Kidney (tissue), 14 donors: Measurements from ENCODE around the gene TNK2. TPM values are rescaled to one million over a fixed set of nuclear protein-coding genes. Genes with fewer than 3 reads are reported as not detected.
"Not testable (repeated sequence)": the region's sequence is repeated elsewhere in the genome, so short reads cannot be mapped to it uniquely, and the experiment has no call there.

Source experiments
- DNase-seq, 5 donors: peaks; one replicate each; pipeline ENCODE4 v3.0.0-alpha.2; 2013 to 2020
- FAIRE-seq: peaks from 2 replicates; lab custom pipeline; 2012; peaks lifted over from hg19 to GRCh38; lab: Jason Lieb, UNC
- H3K27ac ChIP-seq, 2 donors: one replicate each; pipeline ENCODE4 v1.7.0; 2013; ENCODE audit warnings: low read depth in 2 of 2, low read length in 2 of 2, inconsistent platforms in 1 of 2
- H3K27me3 ChIP-seq: one replicate; pipeline ENCODE4 v1.7.1; 2013; ENCODE audit warnings: low read length, inconsistent platforms; ENCODE audit not compliant: control insufficient read depth, insufficient read depth
- H3K36me3 ChIP-seq, 3 donors: one replicate each; pipeline versions ENCODE4 v1.7.0 to v1.7.1; 2013; ENCODE audit warnings: low read length in 3 of 3, control low read depth in 1 of 3, inconsistent platforms in 1 of 3; ENCODE audit not compliant: insufficient read depth in 3 of 3, control insufficient read depth in 2 of 3
- H3K4me1 ChIP-seq, 3 donors: one replicate each; pipeline versions ENCODE4 v1.7.0 to v1.7.1; 2013; ENCODE audit warnings: low read length in 3 of 3, inconsistent platforms in 1 of 3, low read depth in 1 of 3; ENCODE audit not compliant: control insufficient read depth in 2 of 3, insufficient read depth in 2 of 3
- H3K4me3 ChIP-seq, 3 donors: one replicate each; pipeline versions ENCODE4 v1.7.0 to v1.8.1; 2013; ENCODE audit warnings: low read length in 3 of 3, control low read depth in 1 of 3, inconsistent platforms in 1 of 3
- H3K9ac ChIP-seq, 3 donors: one replicate each; pipeline versions ENCODE4 v1.7.0 to v1.7.1; 2013; ENCODE audit warnings: low read length in 3 of 3, control low read depth in 1 of 3, inconsistent platforms in 1 of 3
- H3K9me3 ChIP-seq, 3 donors: one replicate each; pipeline versions ENCODE4 v1.7.0 to v1.7.1; 2013; ENCODE audit warnings: low read length in 3 of 3, control low read depth in 1 of 3, inconsistent platforms in 1 of 3; ENCODE audit not compliant: control insufficient read depth in 2 of 3, insufficient read depth in 1 of 3
- intact Hi-C: fragments of 100-400 bp; cut with DNase I; formaldehyde crosslinking; loops from one replicate; pipeline ENCODE4 v1.11.1; 2022
- polyA plus RNA-seq: library from polyadenylated mRNA; stranded (reverse); fragments of 350-450 nt; fragmentation: Illumina TruSeq; extraction: RNeasy Lipid Tissue Mini Kit (QIAGEN cat#74804); gene quantifications from one replicate; pipeline ENCODE4 v1.2.3, GENCODE V29; 2014; ENCODE audit warnings: low read depth, low replicate concordance; ENCODE audit not compliant: insufficient read depth
- total RNA-seq: library from RNA; stranded (reverse); fragmentation: NEBNext Ultra II Directional; extraction: Animal tissue kit (Norgen Biotek cat#: 25700); gene quantifications from one replicate; pipeline ENCODE4 v1.2.1, GENCODE V29; 2021
- TF ChIP-seq, protein P1 (sequence below): IDR thresholded peaks from 3 replicates; pipeline ENCODE4 v1.5.1; 2012; ENCODE audit warnings: mild to moderate bottlenecking, moderate library complexity, borderline replicate concordance; ENCODE audit not compliant: insufficient read depth; ENCODE audit errors: extremely low read depth
- donor health status: control.
- donor health status: control.
- donor health status: control.
- donor health status: control.
- donor health status: control.
- donor health status: DM: yes; HTN: yes; CAD: no.
- donor health status: Normal renal cell carcinoma (clear cell type).

Gene TNK2
- total and polyA plus RNA-seq, 2 donors from 2014 or later: 14.7 to 42.5 TPM

- intact Hi-C loops, FAIRE-seq, H3K9me3 ChIP-seq, H3K27me3 ChIP-seq, H3K4me3 ChIP-seq, H3K4me1 ChIP-seq, H3K9ac ChIP-seq, H3K36me3 ChIP-seq, H3K27ac ChIP-seq: not testable (repeated sequence)
- peak in 1 of 5 donors; percentile 16 for DNase-seq
Measured at GRCh38 chr3:195939526-195940470, 31.4 kb upstream of the TNK2 start.

DNA sequence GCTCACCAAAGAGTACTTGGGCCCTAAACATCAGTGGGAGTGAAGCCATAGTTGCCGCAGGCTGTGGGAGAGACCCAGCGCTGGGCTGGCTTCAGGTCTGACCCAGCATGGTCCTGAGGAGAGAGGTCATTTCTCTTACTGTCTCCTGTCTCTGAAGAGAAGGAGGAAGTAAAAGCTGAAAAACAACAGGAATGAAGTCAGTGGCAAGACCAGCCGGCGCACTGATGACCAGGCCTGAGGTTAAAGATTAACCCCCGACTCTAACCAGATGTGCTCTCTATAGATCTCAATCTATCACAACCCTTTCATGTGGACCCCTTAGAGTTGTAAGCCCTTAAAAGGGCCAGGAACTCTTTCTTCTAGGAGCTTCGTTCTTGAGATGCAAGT lies 24.7 kb upstream of the TNK2 start:
- H3K4me3 ChIP-seq, FAIRE-seq, intact Hi-C loops, H3K4me1 ChIP-seq, H3K36me3 ChIP-seq, H3K9ac ChIP-seq, H3K9me3 ChIP-seq, H3K27me3 ChIP-seq: not testable (repeated sequence)
- peak in 1 of 5 donors; percentile 13 for DNase-seq
- H3K27ac ChIP-seq: peak overlapping the region in 1 of 2 donors; percentile 41

DNA sequence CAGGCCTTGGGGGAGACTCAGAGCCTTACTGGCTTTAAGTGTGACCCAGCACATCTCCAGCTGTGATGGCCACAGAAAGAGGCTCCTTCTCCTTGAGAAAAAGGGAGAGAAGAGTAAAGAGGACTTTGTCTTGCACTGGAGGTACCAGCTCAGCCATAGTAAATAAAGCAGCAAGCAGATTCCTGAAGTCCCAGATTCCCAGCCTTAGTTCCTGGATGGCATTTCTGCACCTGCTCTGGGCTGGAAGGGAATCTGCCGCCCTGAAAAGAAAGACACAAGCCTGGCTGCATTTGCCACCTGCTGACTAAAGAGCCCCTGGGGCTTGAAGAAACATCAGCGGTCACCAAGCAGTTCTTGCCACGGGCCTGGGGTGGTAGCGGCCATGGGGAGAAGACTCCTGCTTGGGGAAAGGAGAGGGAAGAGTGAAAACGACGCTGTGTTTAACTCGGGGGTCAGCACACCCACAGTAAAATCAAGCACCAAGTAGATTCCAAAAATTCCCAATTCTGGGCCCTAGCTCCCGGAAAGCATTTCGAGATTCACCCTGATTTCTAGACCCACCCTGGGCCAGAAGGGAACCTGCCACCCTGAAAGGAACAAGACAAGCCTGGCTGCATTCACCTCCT lies 24.2 kb upstream of the TNK2 start:
- TF ChIP-seq, protein P1, sequence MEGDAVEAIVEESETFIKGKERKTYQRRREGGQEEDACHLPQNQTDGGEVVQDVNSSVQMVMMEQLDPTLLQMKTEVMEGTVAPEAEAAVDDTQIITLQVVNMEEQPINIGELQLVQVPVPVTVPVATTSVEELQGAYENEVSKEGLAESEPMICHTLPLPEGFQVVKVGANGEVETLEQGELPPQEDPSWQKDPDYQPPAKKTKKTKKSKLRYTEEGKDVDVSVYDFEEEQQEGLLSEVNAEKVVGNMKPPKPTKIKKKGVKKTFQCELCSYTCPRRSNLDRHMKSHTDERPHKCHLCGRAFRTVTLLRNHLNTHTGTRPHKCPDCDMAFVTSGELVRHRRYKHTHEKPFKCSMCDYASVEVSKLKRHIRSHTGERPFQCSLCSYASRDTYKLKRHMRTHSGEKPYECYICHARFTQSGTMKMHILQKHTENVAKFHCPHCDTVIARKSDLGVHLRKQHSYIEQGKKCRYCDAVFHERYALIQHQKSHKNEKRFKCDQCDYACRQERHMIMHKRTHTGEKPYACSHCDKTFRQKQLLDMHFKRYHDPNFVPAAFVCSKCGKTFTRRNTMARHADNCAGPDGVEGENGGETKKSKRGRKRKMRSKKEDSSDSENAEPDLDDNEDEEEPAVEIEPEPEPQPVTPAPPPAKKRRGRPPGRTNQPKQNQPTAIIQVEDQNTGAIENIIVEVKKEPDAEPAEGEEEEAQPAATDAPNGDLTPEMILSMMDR: no peak
- intact Hi-C loops: no loop called here
- no peaks in the 10 kb centered on the region for H3K27me3 ChIP-seq
- DNase-seq (peak in 1 of 5 donors; percentile 19), FAIRE-seq (no peak)
- H3K4me3 ChIP-seq: no peak overlapping the region
- H3K9me3 ChIP-seq: no peaks in the 10 kb centered on the region
- H3K36me3 ChIP-seq: no peaks in the 10 kb centered on the region
- H3K27ac ChIP-seq: peak overlapping the region in 1 of 2 donors; percentile 41
- peaks cover 0 to 5% (median 0%) of the 10 kb centered on the region in 3 donors for H3K4me1 ChIP-seq
- H3K9ac ChIP-seq: no peak overlapping the region

- intact Hi-C loops: no loop called here
- peak in 1 of 5 donors; percentile 19 for DNase-seq
- Histone ChIP-seq H3K27ac (no peak overlapping the region), H3K9ac (no peak overlapping the region), H3K9me3 (no peaks in the 10 kb centered on the region), H3K4me3 (no peak overlapping the region), H3K36me3 (no peaks in the 10 kb centered on the region), H3K4me1 (peaks cover 0 to 5% (median 0%) of the 10 kb centered on the region in 3 donors), H3K27me3 (no peaks in the 10 kb centered on the region)
- TF ChIP-seq, protein P1: no peak
- no peak for FAIRE-seq
Measured at GRCh38 chr3:195931582-195932273, 23.4 kb upstream of the TNK2 start.
